KMS-11 (cell line): ENCODE data around the gene RBAK.

Experiments used
- H2AFZ ChIP-seq: fragments of 200-600 bp; sonication (generic); 2 replicates; pipeline ENCODE4 v1.6.1; 2016; ENCODE audit warnings: antibody characterized with exemption, mixed run types, low read depth
- H3K27ac ChIP-seq: fragments of 200-600 bp; sonication (generic); 2 replicates; pipeline ENCODE4 v1.6.1; 2016; ENCODE audit warnings: mild to moderate bottlenecking, mixed run types
- H3K27me3 ChIP-seq: fragments of 200-600 bp; sonication (generic); 2 replicates; pipeline ENCODE4 v1.6.1; 2017; ENCODE audit warnings: mild to moderate bottlenecking, low read depth, mixed run types, moderate library complexity; ENCODE audit not compliant: insufficient read depth
- H3K36me3 ChIP-seq: fragments of 200-600 bp; sonication (generic); 2 replicates; pipeline ENCODE4 v1.6.1; 2017; ENCODE audit warnings: mild to moderate bottlenecking, mixed run types; ENCODE audit not compliant: insufficient read depth
- H3K4me1 ChIP-seq: fragments of 200-600 bp; sonication (generic); 2 replicates; pipeline ENCODE4 v1.6.1; 2016; ENCODE audit warnings: mild to moderate bottlenecking, low read depth, mixed run types; ENCODE audit not compliant: poor library complexity, severe bottlenecking
- H3K4me2 ChIP-seq: fragments of 200-600 bp; sonication (generic); 2 replicates; pipeline ENCODE4 v1.7.0; 2016; ENCODE audit warnings: mild to moderate bottlenecking, mixed run types
- H3K4me3 ChIP-seq: fragments of 200-600 bp; sonication (generic); IDR thresholded peaks from 2 replicates; pipeline ENCODE4 v1.6.1; 2017; ENCODE audit warnings: low read depth, low read length, mixed read lengths; ENCODE audit not compliant: insufficient read depth
- H3K79me2 ChIP-seq: fragments of 200-600 bp; sonication (generic); 2 replicates; pipeline ENCODE4 v1.6.1; 2016; ENCODE audit warnings: low read depth, mixed run types; ENCODE audit not compliant: insufficient read depth
- H3K9ac ChIP-seq: fragments of 200-600 bp; sonication (generic); 2 replicates; pipeline ENCODE4 v1.6.1; 2016; ENCODE audit warnings: mild to moderate bottlenecking, mixed run types
- H4K20me1 ChIP-seq: fragments of 200-600 bp; sonication (generic); 2 replicates; pipeline ENCODE4 v1.6.1; 2016; ENCODE audit warnings: mild to moderate bottlenecking, mixed run types; ENCODE audit not compliant: insufficient read depth
- CTCF ChIP-seq: fragments of 200-600 bp; sonication (generic); conservative IDR thresholded peaks from 2 replicates; pipeline ENCODE4 v1.6.1; 2017; ENCODE audit warnings: low read depth, mild to moderate bottlenecking, antibody characterized with exemption, low read length, moderate library complexity, mixed read lengths

Gene RBAK

DNA sequence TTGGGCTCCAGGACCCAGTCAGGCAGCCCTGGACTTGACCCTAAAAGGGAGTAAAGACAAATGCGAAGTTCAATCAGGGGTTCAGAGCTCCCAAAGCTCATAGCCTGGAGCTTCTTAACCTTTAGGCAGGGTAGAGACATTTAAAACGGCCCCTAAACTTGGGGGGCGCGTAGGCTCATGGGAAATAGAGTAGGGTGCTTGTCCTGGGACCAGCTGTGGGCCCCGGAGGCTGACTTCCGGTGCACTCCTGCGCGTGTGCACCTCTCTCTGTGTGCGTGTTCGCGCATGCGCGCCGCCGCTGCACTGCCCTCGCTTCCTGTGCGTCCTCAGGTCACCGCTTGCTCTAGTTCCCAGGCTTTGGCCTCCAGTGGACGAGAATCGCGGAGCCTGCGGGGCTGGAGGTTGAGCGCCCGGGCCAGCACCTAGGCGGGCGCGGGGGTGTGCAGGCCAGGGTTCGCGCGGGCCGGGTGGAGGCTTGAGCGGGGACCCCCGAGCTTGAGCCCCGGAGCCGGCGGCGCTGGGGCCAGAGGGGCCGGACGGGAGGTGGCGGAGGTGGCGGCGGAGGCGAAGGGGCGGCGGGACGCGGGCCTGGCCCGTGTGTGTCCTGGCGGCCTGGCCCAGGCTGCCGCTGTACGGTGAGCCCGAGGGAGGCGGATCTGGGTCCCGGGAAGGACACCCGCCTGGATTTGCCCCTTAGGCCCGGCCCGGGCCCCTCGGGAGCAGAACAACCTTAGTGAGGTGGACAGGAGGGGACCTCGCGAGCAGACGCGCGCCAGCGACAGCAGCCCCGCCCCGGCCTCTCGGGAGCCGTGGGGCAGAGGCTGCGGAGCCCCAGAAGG lies at the start of gene RBAK:
Gene RBAK (plus strand): TSS at position 303 of the 839 bp plus-strand sequence. CDS start 2,217 bp downstream, outside the sequence.
- H2AFZ ChIP-seq, result peak within 1 kb of the TSS; percentile 80
- no peaks in the 10 kb centered on the region for H4K20me1 ChIP-seq
- H3K9ac ChIP-seq, result peak within 1 kb of the TSS; percentile 82
- H3K36me3 ChIP-seq, result peaks cover 4% of the 10 kb centered on the region; the same call in 1 of the 2 replicates
- no peaks in the 10 kb centered on the region; the same call in 1 of the 2 replicates for H3K79me2 ChIP-seq
- no peaks in the 10 kb centered on the region for H3K27me3 ChIP-seq
- H3K27ac ChIP-seq, result peak within 1 kb of the TSS; percentile 27
- no peak for TF ChIP-seq CTCF
- H3K4me3 ChIP-seq, result no peak within 1 kb of the TSS
- peaks cover 10% of the 10 kb centered on the region for H3K4me1 ChIP-seq
- H3K4me2 ChIP-seq, result peak within 1 kb of the TSS; percentile 70

DNA sequence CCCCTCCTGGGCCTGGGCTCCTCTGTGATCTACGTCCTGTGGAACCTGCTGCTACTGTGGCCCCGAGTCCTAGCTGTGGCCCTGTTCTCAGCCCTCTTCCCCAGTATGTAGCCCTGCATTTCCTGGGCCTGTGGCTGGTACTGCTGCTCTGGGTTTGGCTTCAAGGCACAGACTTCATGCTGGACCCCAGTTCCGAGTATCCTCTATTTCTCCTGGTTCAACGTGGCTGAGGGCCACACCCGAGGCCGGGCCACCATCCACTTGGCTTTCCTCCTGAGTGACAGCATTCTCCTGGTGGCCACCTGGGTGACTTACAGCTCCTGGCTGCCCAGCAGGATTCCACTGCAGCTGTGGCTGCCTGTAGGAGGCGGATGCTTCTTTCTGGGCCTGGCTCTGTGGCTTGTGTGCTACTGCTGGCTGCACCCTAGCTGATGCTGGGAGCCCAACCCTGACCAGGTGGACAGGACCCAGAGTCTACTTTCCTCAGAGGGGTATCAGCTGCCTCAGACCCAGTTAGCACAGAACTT lies 48.9 kb upstream of the RBAK start:
- no peak overlapping the region for H3K4me3 ChIP-seq
- no peaks in the 10 kb centered on the region for H3K4me1 ChIP-seq
- H3K27me3 ChIP-seq, result no peaks in the 10 kb centered on the region
- H3K27ac ChIP-seq, result no peak overlapping the region
- no peak overlapping the region for H3K9ac ChIP-seq
- no peak overlapping the region for H3K4me2 ChIP-seq
- TF ChIP-seq CTCF, result no peak
- H2AFZ ChIP-seq, result no peak overlapping the region
- peaks cover 4% of the 10 kb centered on the region; the same call in 1 of the 2 replicates for H3K36me3 ChIP-seq
- H3K79me2 ChIP-seq, result no peaks in the 10 kb centered on the region
- H4K20me1 ChIP-seq, result no peaks in the 10 kb centered on the region

DNA sequence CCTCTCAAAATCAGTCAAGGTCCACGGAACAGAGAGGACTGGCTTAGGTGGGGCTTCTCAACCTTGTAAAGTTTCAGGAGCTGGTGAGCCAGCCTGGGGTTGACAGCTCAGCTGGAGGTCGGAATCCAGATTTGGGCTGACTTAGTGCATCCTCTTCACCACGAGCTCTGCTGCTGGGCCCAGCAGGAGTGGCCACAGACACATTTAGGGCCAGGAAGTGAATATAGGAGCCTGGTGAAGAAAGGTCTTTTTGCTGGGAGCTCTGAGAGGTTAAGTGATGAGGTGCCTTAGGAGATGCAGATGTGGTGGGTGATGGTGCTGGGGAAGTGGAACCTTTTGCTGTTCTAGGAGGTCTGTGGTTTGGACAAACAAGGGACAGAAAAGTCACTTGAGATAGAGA lies 47.4 kb upstream of the RBAK start:
- Histone ChIP-seq H3K27ac (no peak overlapping the region), H3K27me3 (no peaks in the 10 kb centered on the region), H3K4me1 (no peaks in the 10 kb centered on the region), H3K36me3 (peaks cover 4% of the 10 kb centered on the region; the same call in 1 of the 2 replicates), H3K9ac (no peak overlapping the region), H2AFZ (no peak overlapping the region), H3K4me2 (no peak overlapping the region), H3K79me2 (no peaks in the 10 kb centered on the region), H3K4me3 (no peak overlapping the region), H4K20me1 (no peaks in the 10 kb centered on the region)
- no peak for TF ChIP-seq CTCF

GRCh38 chr7:4998910-4999309 lies 46.8 kb upstream of the RBAK start:
- no peak overlapping the region for H2AFZ ChIP-seq
- no peaks in the 10 kb centered on the region for H3K79me2 ChIP-seq
- H3K27ac ChIP-seq, result no peak overlapping the region
- H3K4me1 ChIP-seq, result no peaks in the 10 kb centered on the region
- peaks cover 4% of the 10 kb centered on the region; the same call in 1 of the 2 replicates for H3K36me3 ChIP-seq
- no peak for TF ChIP-seq CTCF
- no peak overlapping the region for H3K4me2 ChIP-seq
- H3K9ac ChIP-seq, result no peak overlapping the region
- no peaks in the 10 kb centered on the region for H3K27me3 ChIP-seq
- H4K20me1 ChIP-seq, result no peaks in the 10 kb centered on the region
- no peak overlapping the region for H3K4me3 ChIP-seq
